Measurements from ENCODE around the gene USP33.

Gene USP33

GRCh38 chr1:77739235-77739634 lies 20.4 kb downstream of the USP33 start:
- no peak overlapping the region for H3K4me3 ChIP-seq (ENCODE audit: low read length)
- DNase-seq (ENCODE audit: low read depth): no peak
- no peak for TF ChIP-seq CTCF (conservative IDR thresholded peaks at IDR 0.05; ENCODE audit: low read depth, low read length)

DNA sequence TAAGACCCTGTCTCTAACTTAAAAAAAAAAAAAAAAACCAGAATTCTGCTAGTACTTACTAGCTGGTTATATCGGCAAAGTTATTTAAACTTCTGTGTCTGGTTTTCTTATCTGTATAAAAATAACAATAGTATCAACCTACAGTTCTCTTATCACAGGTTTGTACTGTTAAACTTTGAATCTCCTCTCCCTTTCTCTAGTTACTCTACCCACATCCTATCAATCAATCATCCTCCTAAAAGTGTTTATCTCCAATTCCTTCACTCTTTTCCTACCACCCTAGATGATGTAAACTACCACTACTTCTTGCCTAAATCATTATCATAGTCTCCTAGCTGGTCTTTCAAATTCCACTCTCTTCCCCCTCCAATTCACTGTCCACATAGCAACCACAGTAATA lies 27.6 kb downstream of the USP33 start:
- no peak overlapping the region for H3K4me3 ChIP-seq (ENCODE audit: low read length)
- DNase-seq (ENCODE audit: low read depth): no peak
- TF ChIP-seq CTCF (conservative IDR thresholded peaks at IDR 0.05; ENCODE audit: low read depth, low read length): no peak

DNA sequence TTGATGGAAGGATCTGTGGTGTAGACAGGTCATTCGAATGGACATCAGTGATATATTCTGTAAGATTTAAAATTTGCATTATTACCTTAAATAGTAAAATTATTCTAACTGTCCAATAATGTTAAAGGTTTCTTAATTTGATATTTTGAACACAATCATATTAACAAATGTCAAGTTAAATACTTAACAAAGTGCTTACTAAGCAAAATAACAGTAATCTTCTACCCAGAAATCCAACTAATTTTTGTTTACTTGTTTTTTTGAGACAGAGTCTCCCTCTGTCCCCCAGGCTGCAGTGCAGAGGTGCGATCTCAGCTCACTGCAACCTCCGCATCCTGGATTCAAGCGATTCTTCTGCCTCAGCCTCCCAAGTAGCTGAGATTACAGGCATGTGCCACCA lies 33.9 kb downstream of the USP33 start:
- no peak for DNase-seq (ENCODE audit: low read depth)
- no peak overlapping the region for H3K4me3 ChIP-seq (ENCODE audit: low read length)
- TF ChIP-seq CTCF (conservative IDR thresholded peaks at IDR 0.05; ENCODE audit: low read depth, low read length): no peak

DNA sequence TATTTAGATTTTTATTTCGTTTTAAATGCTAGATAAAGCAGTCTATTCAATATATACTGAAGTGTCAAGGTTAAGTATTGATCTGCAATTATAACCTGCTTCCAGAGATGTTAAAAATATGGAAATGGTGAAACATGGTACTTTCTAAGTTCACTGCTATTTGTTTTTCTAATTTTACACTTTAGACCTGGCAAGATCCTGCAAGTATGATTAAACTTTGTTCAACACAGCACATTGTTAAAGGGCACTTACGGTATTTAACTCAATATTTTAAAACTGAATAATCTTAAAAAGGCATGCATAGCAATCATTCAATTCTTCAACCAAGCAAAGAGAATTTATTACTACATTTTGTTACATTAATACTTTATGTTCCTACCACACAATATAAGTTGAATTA lies 41.5 kb downstream of the USP33 start:
- H3K4me3 ChIP-seq (ENCODE audit: low read length): no peak overlapping the region
- TF ChIP-seq CTCF (conservative IDR thresholded peaks at IDR 0.05; ENCODE audit: low read depth, low read length): no peak
- no peak for DNase-seq (ENCODE audit: low read depth)

DNA sequence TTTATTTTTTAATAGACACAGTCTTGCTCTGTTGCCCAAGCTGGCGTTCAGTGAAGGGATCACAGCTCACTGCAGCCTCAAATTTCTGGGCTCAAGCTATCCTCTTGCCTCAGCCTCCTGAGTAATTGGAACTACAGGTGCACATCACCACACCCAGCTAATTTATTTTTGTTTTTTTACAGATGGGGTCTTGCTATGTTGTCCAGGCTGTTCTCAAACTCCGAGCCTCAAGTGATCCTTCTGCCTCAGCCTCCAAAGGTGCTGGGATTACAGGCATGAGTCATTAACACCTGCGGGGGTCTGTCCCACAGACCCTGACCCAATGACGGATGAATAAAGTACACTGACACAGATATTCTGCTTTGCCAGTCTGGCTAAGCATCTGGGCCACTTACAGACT lies 43.6 kb downstream of the USP33 start:
- DNase-seq (ENCODE audit: low read depth): no peak
- TF ChIP-seq CTCF (conservative IDR thresholded peaks at IDR 0.05; ENCODE audit: low read depth, low read length): no peak
- H3K4me3 ChIP-seq (ENCODE audit: low read length): no peak overlapping the region

DNA sequence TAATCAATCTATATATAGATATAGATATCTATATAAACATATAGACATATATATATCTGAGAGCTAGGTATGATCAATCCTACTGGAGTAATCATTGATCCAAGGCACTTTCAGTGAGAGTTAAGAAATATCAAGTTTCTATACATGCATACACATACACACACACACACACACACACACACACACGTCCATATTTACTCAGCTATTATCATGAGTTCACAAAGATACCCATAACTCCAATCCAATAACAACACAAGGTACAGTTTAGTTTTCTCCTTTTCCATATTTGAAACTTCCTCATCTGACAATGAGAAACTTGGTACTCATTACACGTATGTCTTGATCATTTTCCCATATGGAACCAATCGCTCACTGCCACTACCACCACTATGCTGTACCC lies 49.9 kb downstream of the USP33 start:
- no peak for TF ChIP-seq CTCF (conservative IDR thresholded peaks at IDR 0.05; ENCODE audit: low read depth, low read length)
- no peak for DNase-seq (ENCODE audit: low read depth)
- H3K4me3 ChIP-seq (ENCODE audit: low read length): no peak overlapping the region

DNA sequence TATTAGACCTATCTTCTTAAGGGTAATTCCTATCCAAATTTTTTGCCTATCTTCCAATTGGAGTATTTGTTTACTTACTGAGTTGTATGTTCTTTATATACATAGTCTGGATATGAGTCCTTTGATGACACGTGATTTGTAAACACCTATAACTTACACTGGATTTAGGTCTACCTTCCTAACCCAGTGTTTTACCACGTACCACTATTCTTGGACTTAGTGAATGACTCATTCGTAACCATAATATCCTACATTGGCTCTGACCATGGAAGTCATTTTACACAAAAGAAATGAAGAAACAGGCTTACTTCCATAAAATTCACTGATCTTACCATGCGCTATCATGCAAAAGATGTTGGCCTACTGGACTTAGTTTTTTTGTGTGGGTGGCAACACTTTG lies 53.3 kb downstream of the USP33 start:
- H3K4me3 ChIP-seq (ENCODE audit: low read length): no peak overlapping the region
- no peak for DNase-seq (ENCODE audit: low read depth)
- no peak for TF ChIP-seq CTCF (conservative IDR thresholded peaks at IDR 0.05; ENCODE audit: low read depth, low read length)

Measured in retinal pigment epithelial cell (primary cell).